OCI-LY1 (cell line): ENCODE results near the gene KCTD16.

Source experiments
- EZH2 ChIP-seq: fragments of 200-600 bp; sonication (generic), shearing (Covaris generic); IDR thresholded peaks from 2 replicates; pipeline ENCODE4 v1.8.0; 2017; ENCODE audit warnings: borderline replicate concordance, mixed run types, mild to moderate bottlenecking, antibody characterized with exemption, low read length, moderate library complexity, mixed read lengths
- TF ChIP-seq, protein P1 (sequence below): fragments of 200-600 bp; sonication (generic), shearing (Covaris generic); IDR thresholded peaks from 2 replicates; pipeline ENCODE4 v1.5.1; 2017; ENCODE audit warnings: mild to moderate bottlenecking, antibody characterized with exemption, low read length, moderate library complexity, mixed read lengths

DNA sequence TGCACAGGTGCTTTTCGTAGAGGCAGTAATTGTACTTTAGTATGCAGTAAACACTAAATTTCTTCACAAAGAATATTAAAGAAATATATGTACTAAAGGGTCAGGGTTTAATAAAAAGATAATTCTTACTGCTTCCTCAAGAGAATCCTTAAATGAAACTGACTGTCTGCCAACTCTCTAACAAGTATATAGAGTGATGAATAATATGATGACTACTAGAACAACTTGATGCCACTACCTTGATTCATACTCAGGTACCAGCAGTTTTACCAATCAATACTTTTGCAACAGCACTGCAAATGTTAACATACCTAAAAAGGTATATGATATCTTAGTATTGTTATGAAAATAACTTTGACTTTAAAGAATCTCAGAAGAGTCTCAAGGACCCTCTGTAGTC is 4.0 kb upstream of the KCTD16 start:
- TF ChIP-seq, protein P1, sequence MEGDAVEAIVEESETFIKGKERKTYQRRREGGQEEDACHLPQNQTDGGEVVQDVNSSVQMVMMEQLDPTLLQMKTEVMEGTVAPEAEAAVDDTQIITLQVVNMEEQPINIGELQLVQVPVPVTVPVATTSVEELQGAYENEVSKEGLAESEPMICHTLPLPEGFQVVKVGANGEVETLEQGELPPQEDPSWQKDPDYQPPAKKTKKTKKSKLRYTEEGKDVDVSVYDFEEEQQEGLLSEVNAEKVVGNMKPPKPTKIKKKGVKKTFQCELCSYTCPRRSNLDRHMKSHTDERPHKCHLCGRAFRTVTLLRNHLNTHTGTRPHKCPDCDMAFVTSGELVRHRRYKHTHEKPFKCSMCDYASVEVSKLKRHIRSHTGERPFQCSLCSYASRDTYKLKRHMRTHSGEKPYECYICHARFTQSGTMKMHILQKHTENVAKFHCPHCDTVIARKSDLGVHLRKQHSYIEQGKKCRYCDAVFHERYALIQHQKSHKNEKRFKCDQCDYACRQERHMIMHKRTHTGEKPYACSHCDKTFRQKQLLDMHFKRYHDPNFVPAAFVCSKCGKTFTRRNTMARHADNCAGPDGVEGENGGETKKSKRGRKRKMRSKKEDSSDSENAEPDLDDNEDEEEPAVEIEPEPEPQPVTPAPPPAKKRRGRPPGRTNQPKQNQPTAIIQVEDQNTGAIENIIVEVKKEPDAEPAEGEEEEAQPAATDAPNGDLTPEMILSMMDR = no peak
- no peak for TF ChIP-seq EZH2
